COR-L47 (cell line): ENCODE data around the gene HMX2.

Experiments
- DNase-seq: peaks from one replicate; lab custom pipeline; 2025; lab: John Stamatoyannopoulos, UW

Gene HMX2

DNA sequence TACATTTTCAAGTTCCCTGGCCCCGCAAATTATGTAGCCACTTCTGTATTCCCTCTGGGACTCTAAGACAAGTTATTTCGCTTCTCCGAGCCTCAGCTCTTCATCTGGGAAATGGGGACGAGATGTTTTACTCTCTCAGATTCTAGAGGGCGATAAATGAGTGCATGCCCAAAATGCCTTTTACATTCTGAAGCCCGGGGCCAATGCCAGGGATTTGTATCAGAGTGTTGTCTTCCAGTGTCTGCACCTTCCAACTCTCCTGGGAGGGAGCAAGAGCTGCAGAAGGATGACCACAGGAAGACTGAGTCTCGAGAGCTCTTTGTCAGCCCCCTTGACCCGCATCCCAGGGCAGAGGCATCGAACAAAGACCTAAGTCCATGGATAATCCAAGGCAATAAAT is 46.1 kb downstream of the HMX2 start:
- DNase-seq = no peak
